A549 (cell line): ENCODE results near the gene YRDC. TPM values are rescaled to one million over a fixed set of nuclear protein-coding genes. Genes with fewer than 3 reads are reported as not detected.

ENCODE experiments used
- ATAC-seq, 2 experiments: fragments of 200-7000 bp in 1 of 2; fragments of >200 bp in 1 of 2; cut with Nextera tagmentation in 1 of 2; cut with Tn5 transposase in 1 of 2; 3 replicates each; pipeline versions ENCODE4 v1.8.0 to v1.9.1; 2018 to 2020; ENCODE audit warnings: mild to moderate bottlenecking in 1 of 2, moderate library complexity in 1 of 2
- CTCF ChIA-PET: fragments of 300-600 bp; sonication (Branson Sonifier 250); formaldehyde crosslinking; extraction: SDS; loops from one replicate; lab custom pipeline; 2021; ENCODE audit warnings: antibody characterized with exemption, inconsistent platforms; lab: Yijun Ruan, JAX
- POLR2A ChIA-PET: fragments of 350-600 bp; formaldehyde crosslinking; extraction: SDS; loops from one replicate; lab custom pipeline; 2021; ENCODE audit warnings: antibody characterized with exemption, inconsistent platforms; lab: Yijun Ruan, JAX
- DNase-seq, 2 experiments: peaks; one replicate each; pipeline versions ENCODE4 v3.0.0 to v3.0.0-alpha.2; 2011 to 2016; ENCODE audit warnings: low read depth in 1 of 2, low spot score in 1 of 2
- FAIRE-seq: peaks from 2 replicates; lab custom pipeline; 2011; peaks lifted over from hg19 to GRCh38; lab: Jason Lieb, UNC
- H3K27ac ChIP-seq, 2 experiments: fragments of >200 bp; sonication (Bioruptor Twin); formaldehyde crosslinking; 3 replicates each; pipeline ENCODE4 v1.5.1; 2016 to 2017
- H3K4me1 ChIP-seq: fragments of >200 bp; sonication (Bioruptor Twin); formaldehyde crosslinking; 3 replicates; pipeline ENCODE4 v1.6.1; 2016
- H3K4me2 ChIP-seq: fragments of >200 bp; sonication (Bioruptor Twin); formaldehyde crosslinking; 3 replicates; pipeline ENCODE4 v1.6.1; 2016
- H3K4me3 ChIP-seq: fragments of >200 bp; sonication (Bioruptor Twin); formaldehyde crosslinking; 3 replicates; pipeline ENCODE4 v1.5.1; 2016
- H3K9me3 ChIP-seq: fragments of >200 bp; sonication (Bioruptor Twin); formaldehyde crosslinking; 3 replicates; pipeline ENCODE4 v1.6.1; 2016
- CHD2 ChIP-seq: fragments of 150-350 bp; IDR thresholded peaks from 2 replicates; pipeline ENCODE4 v1.6.1; 2014; ENCODE audit warnings: low read length; ENCODE audit not compliant: partially characterized antibody
- EHMT2 ChIP-seq: fragments of 200-600 bp; sonication (generic); IDR thresholded peaks from 2 replicates; pipeline ENCODE4 v1.6.1; 2016; ENCODE audit warnings: antibody characterized with exemption, low read depth, mild to moderate bottlenecking, moderate library complexity
- FOSL2 ChIP-seq, 2 experiments: fragments of 450-650 bp in 1 of 2; fragments of >200 bp in 1 of 2; sonication (Bioruptor Twin) in 1 of 2; formaldehyde crosslinking; IDR thresholded peaks; 2 replicates each; pipeline versions ENCODE4 v1.5.0 to v1.6.1; 2016 to 2020; ENCODE audit warnings: mild to moderate bottlenecking in 1 of 2, moderate library complexity in 1 of 2
- GATA3 ChIP-seq: IDR thresholded peaks from 2 replicates; pipeline ENCODE4 v1.6.1; 2012; ENCODE audit warnings: borderline replicate concordance
- HDAC2 ChIP-seq: fragments of 200-600 bp; sonication (generic); IDR thresholded peaks from 2 replicates; pipeline ENCODE4 v1.6.1; 2016
- HEYL ChIP-seq: fragments of 250-450 bp; sonication (Bioruptor Pico); IDR thresholded peaks from 2 replicates; pipeline ENCODE4 v1.8.0; 2021; ENCODE audit warnings: mild to moderate bottlenecking, moderate library complexity
- JUNB ChIP-seq: fragments of >200 bp; sonication (Bioruptor Twin); formaldehyde crosslinking; IDR thresholded peaks from 2 replicates; pipeline ENCODE4 v1.6.1; 2016
- KDM1A ChIP-seq: fragments of 200-600 bp; sonication (generic); IDR thresholded peaks from 2 replicates; pipeline ENCODE4 v1.6.1; 2016; ENCODE audit warnings: low read depth, mild to moderate bottlenecking
- KDM5A ChIP-seq: fragments of 200-600 bp; sonication (generic); IDR thresholded peaks from 2 replicates; pipeline ENCODE4 v1.6.1; 2016; ENCODE audit warnings: antibody characterized with exemption, mild to moderate bottlenecking
- MAZ ChIP-seq: fragments of 150-350 bp; IDR thresholded peaks from 2 replicates; pipeline ENCODE4 v1.6.1; 2014; ENCODE audit warnings: antibody characterized with exemption, low read depth, low read length, borderline replicate concordance
- MYC ChIP-seq: IDR thresholded peaks from 2 replicates; pipeline ENCODE4 v1.6.1; 2012; ENCODE audit warnings: mild to moderate bottlenecking, inconsistent platforms, low read length, improper control_type of control experiment, borderline replicate concordance
- POLR2AphosphoS2 ChIP-seq: conservative IDR thresholded peaks from 2 replicates; pipeline ENCODE4 v1.6.1; 2012; ENCODE audit warnings: low read length, improper control_type of control experiment, inconsistent platforms
- RAD21 ChIP-seq, 2 experiments: fragments of >200 bp in 1 of 2; sonication (Bioruptor Twin) in 1 of 2; formaldehyde crosslinking in 1 of 2; IDR thresholded peaks in 1 of 2; conservative IDR thresholded peaks in 1 of 2; 2 replicates in 1 of 2; 3 replicates in 1 of 2; pipeline ENCODE4 v1.6.1; 2012 to 2018; ENCODE audit warnings: inconsistent platforms in 1 of 2
- RARB ChIP-seq: fragments of 250-450 bp; sonication (Bioruptor Pico); IDR thresholded peaks from 2 replicates; pipeline ENCODE4 v1.8.0; 2021; ENCODE audit warnings: mild to moderate bottlenecking, moderate library complexity
- RCOR1 ChIP-seq: fragments of 150-350 bp; IDR thresholded peaks from 2 replicates; pipeline ENCODE4 v1.6.1; 2014; ENCODE audit warnings: antibody characterized with exemption, low read length, low read depth
- REST ChIP-seq: fragments of 200-600 bp; sonication (generic); IDR thresholded peaks from 2 replicates; pipeline ENCODE4 v1.6.1; 2016; ENCODE audit warnings: antibody characterized with exemption, mild to moderate bottlenecking, moderate library complexity
- RNF2 ChIP-seq: fragments of 200-600 bp; sonication (generic); IDR thresholded peaks from 2 replicates; pipeline ENCODE4 v1.6.1; 2016; ENCODE audit warnings: low read depth, mild to moderate bottlenecking, antibody characterized with exemption, moderate library complexity, borderline replicate concordance
- SREBF2 ChIP-seq: fragments of 450-650 bp; IDR thresholded peaks from 2 replicates; pipeline ENCODE4 v1.6.1; 2014; ENCODE audit warnings: mild to moderate bottlenecking, moderate library complexity
- USF2 ChIP-seq: fragments of 450-650 bp; IDR thresholded peaks from 2 replicates; pipeline ENCODE4 v1.6.1; 2014; ENCODE audit warnings: antibody characterized with exemption
- ZFP36 ChIP-seq: fragments of 450-650 bp; IDR thresholded peaks from 2 replicates; pipeline ENCODE4 v1.6.1; 2014; ENCODE audit warnings: borderline replicate concordance; ENCODE audit not compliant: partially characterized antibody
- WGBS: methylation state at CpG from one replicate; pipeline ENCODE4 v1.1.6; 2017; ENCODE audit errors: missing lambda C conversion rate; 5-methylcytosine and 5-hydroxymethylcytosine counted together
- polyA plus RNA-seq, 4 experiments: library from polyadenylated mRNA; depleted of rRNA in 3 of 4; stranded (reverse); fragments of >200 nt; fragmentation: RNase III in 1 of 4; extraction: RNeasy Plus Mini Kit Qiagen cat#74134 plus additional on column Dnase treatment in 1 of 4; gene quantifications; 2 replicates in 3 of 4; 3 replicates in 1 of 4; pipeline ENCODE4 v1.2.3, GENCODE V29; 2011 to 2017
- TF ChIP-seq, protein P1 (sequence below): fragments of >200 bp; sonication (Bioruptor Twin); formaldehyde crosslinking; IDR thresholded peaks from 2 replicates; pipeline ENCODE4 v1.6.1; 2016
- TF ChIP-seq, protein P2 (sequence below): fragments of 150-350 bp; IDR thresholded peaks from 2 replicates; pipeline ENCODE4 v1.6.1; 2014; ENCODE audit warnings: low read depth, mild to moderate bottlenecking, low read length

YRDC gene
- polyA plus RNA-seq, 2 of the 4 experiments (the other 2 are of a cell fraction) = 12.3 to 21.0 TPM

DNA sequence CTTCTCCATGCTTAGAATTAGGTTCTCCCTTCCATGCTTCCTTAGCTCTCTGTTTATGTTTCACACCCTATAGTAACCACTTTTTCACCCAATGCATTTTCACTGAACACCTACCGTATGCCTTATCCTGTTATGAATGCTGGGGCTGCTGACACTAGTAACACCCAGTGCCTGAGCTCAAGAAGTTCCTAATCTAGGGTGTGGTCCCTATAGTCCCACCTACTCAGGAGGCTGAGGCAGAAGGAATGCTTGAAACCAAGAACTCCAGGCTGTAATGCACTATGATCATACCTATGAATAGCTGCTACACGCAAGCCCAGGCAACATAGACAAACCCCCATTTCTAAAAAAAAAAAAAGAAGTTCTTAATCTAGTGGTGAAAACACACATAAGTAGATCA, 48.6 kb downstream of the YRDC start:
- ChIA-PET POLR2A (no interaction called here), CTCF (interaction anchor here (0.9 kb wide), 1 partner anchor 21 kb away, joined by 3 read pairs; no protein-coding TSS in a partner anchor)
- no peak overlapping the region for H3K4me2 ChIP-seq
- DNase-seq (no peak), ATAC-seq (no peak), FAIRE-seq (no peak)
- no peaks in the 10 kb centered on the region for H3K4me1 ChIP-seq
- no peak overlapping the region for H3K4me3 ChIP-seq
- WGBS = 34% methylated on average over 2 of the region's 2 CpGs
- no peak overlapping the region for H3K27ac ChIP-seq
- TF ChIP-seq JUNB = no peak
- TF ChIP-seq ZFP36 = no peak
- TF ChIP-seq, protein P1, sequence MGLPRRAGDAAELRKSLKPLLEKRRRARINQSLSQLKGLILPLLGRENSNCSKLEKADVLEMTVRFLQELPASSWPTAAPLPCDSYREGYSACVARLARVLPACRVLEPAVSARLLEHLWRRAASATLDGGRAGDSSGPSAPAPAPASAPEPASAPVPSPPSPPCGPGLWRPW = no peak
- H3K9me3 ChIP-seq = no peaks in the 10 kb centered on the region

DNA sequence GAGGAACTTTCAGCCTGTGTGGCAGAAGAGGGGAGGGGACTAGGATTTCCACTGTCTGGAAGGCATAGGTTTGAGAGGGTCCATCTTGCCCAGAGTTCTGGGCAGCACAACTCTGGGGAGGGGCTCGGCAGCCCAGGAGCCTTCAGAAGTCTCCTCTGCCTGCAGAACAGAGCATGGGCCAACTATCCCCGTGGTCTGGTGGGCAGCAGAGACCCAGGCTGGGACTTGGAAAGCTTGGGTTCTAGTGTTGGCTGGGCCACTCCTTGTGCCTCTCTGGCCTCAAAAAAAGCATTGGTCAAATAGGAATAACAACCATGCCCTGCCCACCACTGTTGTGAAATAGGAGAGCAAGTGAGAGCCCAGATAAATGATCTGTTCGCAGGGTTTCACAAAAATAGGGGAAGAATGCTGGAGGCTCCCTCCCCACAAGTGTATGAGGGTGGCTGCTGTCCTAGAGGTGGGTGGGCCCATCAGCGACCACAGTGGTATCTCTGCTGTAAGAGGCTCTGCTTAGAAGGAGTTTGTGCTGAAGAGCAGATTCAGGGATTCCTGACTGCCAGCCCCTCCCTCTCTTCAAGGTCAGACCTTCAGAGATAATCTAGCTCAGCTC, 52.0 kb downstream of the YRDC start:
- Histone ChIP-seq H3K4me3 (no peak overlapping the region), H3K4me2 (no peak overlapping the region), H3K9me3 (no peaks in the 10 kb centered on the region), H3K4me1 (no peaks in the 10 kb centered on the region), H3K27ac (no peak overlapping the region)
- no peak for FAIRE-seq
- no peak for DNase-seq
- ChIA-PET CTCF (interaction anchor here (1.1 kb wide), 1 partner anchor 10 kb away, joined by 3 read pairs; no protein-coding TSS in a partner anchor), POLR2A (no interaction called here)
- no peak for ATAC-seq
- 32% methylated on average over 3 of the region's 4 CpGs for WGBS
- TF ChIP-seq JUNB (no peak), RAD21 (conservative IDR thresholded peaks at IDR 0.05 in 1 of 2, IDR thresholded peaks at IDR 0.05 in 1 of 2) (no peak), FOSL2 (IDR thresholded peaks at IDR 0.05) (no peak), FOSL2 (CRISPR knock-in tag; IDR thresholded peaks at IDR 0.05) (no peak), RARB (CRISPR knock-in tag) (no peak), KDM1A (no peak), GATA3 (no peak), HEYL (CRISPR knock-in tag) (no peak), EHMT2 (no peak), RNF2 (no peak), RCOR1 (no peak), CHD2 (no peak), KDM5A (no peak), MYC (no peak), MAZ (no peak), REST (no peak), SREBF2 (no peak), HDAC2 (no peak), POLR2AphosphoS2 (no peak), USF2 (no peak)
- TF ChIP-seq, protein P2, sequence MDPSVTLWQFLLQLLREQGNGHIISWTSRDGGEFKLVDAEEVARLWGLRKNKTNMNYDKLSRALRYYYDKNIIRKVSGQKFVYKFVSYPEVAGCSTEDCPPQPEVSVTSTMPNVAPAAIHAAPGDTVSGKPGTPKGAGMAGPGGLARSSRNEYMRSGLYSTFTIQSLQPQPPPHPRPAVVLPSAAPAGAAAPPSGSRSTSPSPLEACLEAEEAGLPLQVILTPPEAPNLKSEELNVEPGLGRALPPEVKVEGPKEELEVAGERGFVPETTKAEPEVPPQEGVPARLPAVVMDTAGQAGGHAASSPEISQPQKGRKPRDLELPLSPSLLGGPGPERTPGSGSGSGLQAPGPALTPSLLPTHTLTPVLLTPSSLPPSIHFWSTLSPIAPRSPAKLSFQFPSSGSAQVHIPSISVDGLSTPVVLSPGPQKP = no peak
